Activated CD4-positive, CD25-positive, alpha-beta regulatory T cell treated with anti-CD3 and anti-CD28 coated beads, Interleukin-2, amount 50 U/mL, for 16 hours (primary cell): ENCODE data around the gene TAPBPL.
"Not testable (repeated sequence)": the region's sequence is repeated elsewhere in the genome, so short reads cannot be mapped to it uniquely, and the experiment has no call there.

Source experiments
- DNase-seq: peaks from one replicate; pipeline ENCODE4 v3.0.0-alpha.2; 2020; ENCODE audit warnings: low read depth, low spot score

The TAPBPL gene

GRCh38 chr12:6490673-6491072 is 38.8 kb downstream of the TAPBPL start:
- DNase-seq = not testable (repeated sequence)

GRCh38 chr12:6492838-6493496 is 41.1 kb downstream of the TAPBPL start, which contains the start of gene MRPL51:
Gene MRPL51 (minus strand): TSS chr12:6493262. CDS start chr12:6493136, 126 bp downstream.
- DNase-seq = peak; percentile 96

- DNase-seq = peak; percentile 94
Observed at GRCh38 chr12:6493497-6494257, 41.8 kb downstream of the TAPBPL start, which contains the start of gene NCAPD2. Gene NCAPD2 (plus strand): TSS chr12:6494102. CDS start chr12:6495099, 997 bp downstream.

- DNase-seq = no peak
Observed at GRCh38 chr12:6494258-6494743, 42.5 kb downstream of the TAPBPL start.

- DNase-seq = no peak
Observed at GRCh38 chr12:6494968-6495367, 43.1 kb downstream of the TAPBPL start.

GRCh38 chr12:6497291-6497690 is 45.4 kb downstream of the TAPBPL start:
- DNase-seq = not testable (repeated sequence)

- DNase-seq = no peak
Observed at GRCh38 chr12:6500466-6500865, 48.6 kb downstream of the TAPBPL start.

GRCh38 chr12:6507102-6507998 is 55.5 kb downstream of the TAPBPL start:
- DNase-seq = no peak

- no peak for DNase-seq
Observed at GRCh38 chr12:6508087-6508486, 56.2 kb downstream of the TAPBPL start.
